22Rv1 (cell line): Measurements from ENCODE around the gene RGL1.

Experiments
- H3K27ac ChIP-seq: fragments of 450-650 bp; 2 replicates; pipeline ENCODE4 v1.5.1; 2017
- CTCF ChIP-seq: fragments of 450-650 bp; IDR thresholded peaks from 2 replicates; pipeline ENCODE4 v1.5.1; 2017; ENCODE audit warnings: mild to moderate bottlenecking
- ZFX ChIP-seq: fragments of 450-650 bp; IDR thresholded peaks from 2 replicates; pipeline ENCODE4 v1.6.1; 2017; ENCODE audit warnings: antibody characterized with exemption, borderline replicate concordance

The RGL1 gene

DNA sequence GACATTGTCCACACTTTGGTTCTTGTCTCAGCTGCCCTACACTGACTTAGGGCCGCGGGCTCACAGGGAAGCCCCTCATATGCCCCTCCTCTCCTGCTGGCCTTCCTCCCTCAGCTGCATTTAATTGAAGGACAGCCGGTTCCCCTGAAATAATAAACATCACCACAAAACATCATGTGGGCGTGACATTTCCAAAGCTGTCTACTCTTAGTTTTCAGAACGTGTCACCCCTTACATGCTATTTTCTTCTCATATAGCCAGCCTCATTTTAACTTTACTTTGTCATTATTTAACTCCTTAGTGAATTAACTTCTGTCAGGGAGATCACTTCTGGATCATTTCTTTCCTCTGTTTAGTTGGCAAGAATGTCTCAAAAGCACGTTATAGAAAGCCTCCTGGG lies 129.4 kb downstream of the RGL1 start:
- no peak overlapping the region for H3K27ac ChIP-seq
- TF ChIP-seq CTCF (no peak), ZFX (no peak)

GRCh38 chr1:183936009-183936408 lies 131.1 kb downstream of the RGL1 start:
- TF ChIP-seq CTCF = no peak
- no peak for TF ChIP-seq ZFX
- no peak overlapping the region for H3K27ac ChIP-seq

- TF ChIP-seq CTCF (no peak), ZFX (no peak)
- no peak overlapping the region for H3K27ac ChIP-seq
These were observed 131.9 kb downstream of the RGL1 start for GRCh38 chr1:183936791-183937190.

DNA sequence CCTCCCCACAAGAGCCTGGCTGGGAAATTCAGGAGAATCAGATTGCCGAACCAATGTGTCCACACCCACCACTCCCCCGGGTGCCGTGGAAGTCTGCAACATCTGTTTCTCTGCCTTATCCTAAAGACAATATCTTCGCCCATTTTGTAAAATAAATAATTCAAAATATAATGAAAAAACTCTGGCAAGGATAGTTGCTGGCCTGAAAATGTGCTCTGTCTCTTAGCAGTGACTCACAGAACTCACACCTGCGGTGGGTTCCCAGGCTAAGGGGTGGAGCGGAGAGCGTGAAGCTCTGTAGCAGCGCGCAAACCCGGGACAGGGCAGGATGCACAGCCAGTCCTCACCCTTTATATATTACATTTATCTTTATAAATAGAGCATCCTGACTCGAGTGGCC lies 132.7 kb downstream of the RGL1 start:
- TF ChIP-seq CTCF (no peak), ZFX (no peak)
- no peak overlapping the region for H3K27ac ChIP-seq

GRCh38 chr1:183941001-183941400 lies 136.1 kb downstream of the RGL1 start:
- no peak overlapping the region for H3K27ac ChIP-seq
- TF ChIP-seq ZFX (no peak), CTCF (no peak)

GRCh38 chr1:183942933-183943693 lies 138.2 kb downstream of the RGL1 start:
- no peak overlapping the region for H3K27ac ChIP-seq

More at GRCh38 chr1:183942933-183943693, 138.2 kb downstream of the RGL1 start:
- TF ChIP-seq CTCF (no peak), ZFX (no peak)
